Progenitor cell of endocrine pancreas (in vitro differentiated cells): Measurements from ENCODE around the gene RAB21. TPM values are rescaled to one million over a fixed set of nuclear protein-coding genes. Genes with fewer than 3 reads are reported as not detected.
"Not testable (repeated sequence)": the region's sequence is repeated elsewhere in the genome, so short reads cannot be mapped to it uniquely, and the experiment has no call there.

ENCODE experiments used
- DNase-seq: peaks from one replicate; pipeline ENCODE4 v3.0.0; 2021; ENCODE audit warnings: low spot score; ENCODE audit not compliant: unreplicated experiment
- H3K27ac Mint-ChIP-seq: 2 replicates; pipeline ENCODE4 v1.8.0; 2021; ENCODE audit warnings: mild to moderate bottlenecking, moderate library complexity, mixed read lengths
- H3K27me3 Mint-ChIP-seq: 2 replicates; pipeline ENCODE4 v1.8.0; 2021; ENCODE audit warnings: mixed read lengths
- H3K36me3 Mint-ChIP-seq: 2 replicates; pipeline ENCODE4 v1.8.0; 2022; ENCODE audit warnings: mixed read lengths; ENCODE audit not compliant: insufficient read depth
- H3K4me1 Mint-ChIP-seq: 2 replicates; pipeline ENCODE4 v1.8.0; 2021; ENCODE audit warnings: low read depth, mixed read lengths
- H3K4me3 Mint-ChIP-seq: 2 replicates; pipeline ENCODE4 v1.8.0; 2021; ENCODE audit warnings: low read depth, mild to moderate bottlenecking, moderate library complexity, mixed read lengths
- H3K9me3 Mint-ChIP-seq: 2 replicates; pipeline ENCODE4 v1.8.0; 2021; ENCODE audit warnings: low read depth, mixed read lengths
- total RNA-seq: library from RNA; stranded (reverse); gene quantifications from 2 replicates; pipeline ENCODE4 v1.2.1, GENCODE V29; 2021
- TF ChIP-seq, protein P1 (sequence below): fragments of 200-600 bp; sonication (generic); IDR thresholded peaks from one replicate; pipeline ENCODE4 v1.5.0; 2021; ENCODE audit warnings: antibody characterized with exemption, mild to moderate bottlenecking; ENCODE audit not compliant: unreplicated experiment

Gene RAB21
- total RNA-seq, 1 donor from 2014 or later: 52.5 TPM

DNA sequence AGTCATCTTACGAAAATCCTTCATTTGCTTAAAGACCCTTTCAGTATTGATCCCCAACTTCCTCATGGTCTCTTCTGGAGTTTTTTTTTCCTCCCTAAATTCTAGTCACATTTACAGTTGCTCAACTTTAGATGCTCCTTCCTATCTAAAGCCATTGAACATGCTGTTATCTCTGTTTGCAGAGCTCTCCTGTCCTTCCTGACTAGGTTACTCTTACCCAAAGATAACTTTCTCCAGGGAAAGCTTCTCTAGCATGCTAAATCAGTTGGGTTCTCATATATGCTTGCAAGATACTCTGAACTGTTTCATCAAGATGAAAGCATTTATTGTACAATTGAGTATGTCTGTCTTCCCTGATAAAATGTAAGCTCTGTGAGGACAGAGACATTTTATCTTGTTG lies 1.8 kb upstream of the RAB21 start:
- Mint-ChIP-seq H3K4me1 (peaks cover 15% of the 10 kb centered on the region), H3K36me3 (no peaks in the 10 kb centered on the region), H3K9me3 (no peaks in the 10 kb centered on the region), H3K27me3 (peaks cover 35% of the 10 kb centered on the region), H3K27ac (no peak overlapping the region), H3K4me3 (no peak overlapping the region)
- no peak for DNase-seq
- TF ChIP-seq, protein P1, sequence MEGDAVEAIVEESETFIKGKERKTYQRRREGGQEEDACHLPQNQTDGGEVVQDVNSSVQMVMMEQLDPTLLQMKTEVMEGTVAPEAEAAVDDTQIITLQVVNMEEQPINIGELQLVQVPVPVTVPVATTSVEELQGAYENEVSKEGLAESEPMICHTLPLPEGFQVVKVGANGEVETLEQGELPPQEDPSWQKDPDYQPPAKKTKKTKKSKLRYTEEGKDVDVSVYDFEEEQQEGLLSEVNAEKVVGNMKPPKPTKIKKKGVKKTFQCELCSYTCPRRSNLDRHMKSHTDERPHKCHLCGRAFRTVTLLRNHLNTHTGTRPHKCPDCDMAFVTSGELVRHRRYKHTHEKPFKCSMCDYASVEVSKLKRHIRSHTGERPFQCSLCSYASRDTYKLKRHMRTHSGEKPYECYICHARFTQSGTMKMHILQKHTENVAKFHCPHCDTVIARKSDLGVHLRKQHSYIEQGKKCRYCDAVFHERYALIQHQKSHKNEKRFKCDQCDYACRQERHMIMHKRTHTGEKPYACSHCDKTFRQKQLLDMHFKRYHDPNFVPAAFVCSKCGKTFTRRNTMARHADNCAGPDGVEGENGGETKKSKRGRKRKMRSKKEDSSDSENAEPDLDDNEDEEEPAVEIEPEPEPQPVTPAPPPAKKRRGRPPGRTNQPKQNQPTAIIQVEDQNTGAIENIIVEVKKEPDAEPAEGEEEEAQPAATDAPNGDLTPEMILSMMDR: no peak

DNA sequence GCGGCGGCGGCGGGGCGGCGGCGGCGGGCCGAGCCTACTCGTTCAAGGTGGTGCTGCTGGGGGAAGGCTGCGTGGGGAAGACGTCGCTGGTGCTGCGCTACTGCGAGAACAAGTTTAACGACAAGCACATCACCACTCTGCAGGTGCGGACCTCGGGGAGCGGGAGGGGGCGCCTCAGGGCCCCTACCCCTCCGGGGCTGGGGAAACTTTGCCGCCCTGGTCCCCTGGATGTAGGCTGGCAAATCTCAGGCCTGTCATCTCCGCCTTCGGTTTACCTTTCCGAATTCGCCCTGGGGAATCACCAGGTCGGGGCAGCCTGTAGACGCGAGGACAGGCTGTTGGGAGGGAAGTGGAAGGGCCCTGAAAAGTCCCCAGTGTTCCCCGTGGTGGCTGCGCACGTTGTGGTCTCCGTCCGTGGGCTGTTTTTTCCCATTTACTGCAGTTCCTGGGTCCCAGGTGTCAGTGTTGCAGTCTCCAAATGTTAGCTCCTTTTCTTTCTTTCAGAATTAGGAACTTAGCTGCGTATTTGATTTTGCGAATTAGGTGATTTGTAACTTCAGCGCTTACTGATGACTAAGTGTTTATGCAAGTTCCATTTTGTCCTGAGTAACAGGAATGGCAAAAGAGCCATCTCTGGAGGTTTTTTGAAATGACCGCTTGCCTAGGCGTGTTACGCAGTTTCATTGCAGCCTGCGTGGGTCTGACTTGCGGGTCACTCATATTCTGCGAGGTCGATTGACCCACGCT lies 656 bp downstream of the RAB21 start:
- Mint-ChIP-seq H3K4me3 (peak overlapping the region; percentile 87), H3K36me3 (peaks cover 13% of the 10 kb centered on the region), H3K27me3 (peaks cover 16% of the 10 kb centered on the region), H3K4me1 (peaks cover 15% of the 10 kb centered on the region), H3K27ac (peak overlapping the region; percentile 93), H3K9me3 (no peaks in the 10 kb centered on the region)
- DNase-seq: no peak
- TF ChIP-seq, protein P1: no peak

DNA sequence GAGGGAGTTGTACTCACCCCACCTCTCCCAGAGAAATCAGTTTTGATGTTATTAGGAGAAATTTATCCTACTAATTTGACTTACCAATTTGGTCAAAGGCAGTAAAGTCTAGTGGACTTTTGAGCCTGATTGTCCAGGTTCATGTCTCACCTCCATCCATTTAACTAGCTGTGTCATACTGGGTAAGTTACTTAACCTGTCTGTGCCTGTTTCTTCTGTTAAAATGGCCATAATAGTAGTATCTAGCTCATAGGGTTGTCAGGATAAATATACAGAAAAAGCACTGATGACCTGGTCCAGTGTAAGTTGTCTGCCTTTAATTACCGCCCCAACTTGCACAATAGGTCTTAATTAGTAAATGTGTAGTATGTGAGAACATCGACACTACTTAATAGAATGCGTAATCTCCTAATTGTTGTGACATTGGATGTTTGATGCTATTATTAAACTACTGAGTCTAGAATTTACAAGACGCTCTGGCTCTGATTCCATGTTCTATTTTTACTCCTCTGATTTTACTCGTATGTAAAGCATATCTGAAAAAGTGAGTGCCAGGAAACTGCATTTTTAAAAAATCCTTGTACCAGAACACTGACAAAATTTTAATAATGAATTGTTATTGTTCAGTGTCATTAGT lies 1.5 kb downstream of the RAB21 start:
- Mint-ChIP-seq H3K9me3 (no peaks in the 10 kb centered on the region), H3K27ac (no peak overlapping the region), H3K36me3 (peaks cover 15% of the 10 kb centered on the region), H3K27me3 (peaks cover 9% of the 10 kb centered on the region), H3K4me3 (peak overlapping the region; percentile 87), H3K4me1 (peaks cover 15% of the 10 kb centered on the region)
- DNase-seq: no peak
- TF ChIP-seq, protein P1: no peak

DNA sequence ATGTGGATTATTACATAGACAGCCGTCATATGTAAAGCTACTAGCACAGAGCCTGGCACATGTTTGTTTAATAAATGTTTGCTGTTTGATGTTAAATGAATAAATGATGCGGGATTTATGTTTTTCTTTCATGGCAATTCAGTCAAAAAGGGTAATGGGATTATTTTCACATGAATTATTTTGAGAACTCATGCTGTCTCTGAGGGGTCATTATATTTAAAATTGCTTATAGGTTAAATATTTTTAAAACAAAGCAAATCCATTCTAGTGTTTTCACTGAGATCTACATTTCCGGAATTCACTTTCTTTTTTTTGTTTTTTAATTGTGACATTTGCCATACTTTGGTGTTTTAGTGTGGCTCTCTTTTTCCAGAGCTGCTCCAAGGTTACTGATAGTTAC lies 5.3 kb downstream of the RAB21 start:
- no peaks in the 10 kb centered on the region for H3K9me3 Mint-ChIP-seq
- TF ChIP-seq, protein P1: no peak
- no peak overlapping the region for H3K4me3 Mint-ChIP-seq
- peaks cover 14% of the 10 kb centered on the region for H3K4me1 Mint-ChIP-seq
- H3K36me3 Mint-ChIP-seq: peaks cover 19% of the 10 kb centered on the region
- no peak overlapping the region for H3K27ac Mint-ChIP-seq
- no peaks in the 10 kb centered on the region for H3K27me3 Mint-ChIP-seq
- DNase-seq: no peak

DNA sequence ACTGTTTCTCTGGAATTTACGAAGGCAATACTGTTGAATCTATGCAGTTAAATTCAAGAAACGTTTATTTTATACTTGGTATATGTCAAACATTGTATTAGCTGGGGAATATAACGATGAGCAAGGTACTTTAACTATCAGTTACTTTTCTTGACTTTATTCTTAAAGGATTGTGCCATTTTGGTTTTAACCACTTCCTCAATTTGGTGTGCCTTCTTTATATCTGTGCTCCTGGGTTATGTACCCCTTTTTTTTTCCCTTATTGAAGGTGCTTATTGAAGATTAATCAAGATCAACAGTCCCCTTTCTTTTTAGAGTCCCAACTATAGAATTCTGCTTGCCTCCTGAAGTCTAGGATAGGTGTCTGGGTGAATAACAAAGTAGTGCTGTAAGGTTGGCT lies 5.8 kb downstream of the RAB21 start:
- Mint-ChIP-seq H3K27me3 (no peaks in the 10 kb centered on the region), H3K27ac (no peak overlapping the region), H3K4me1 (peaks cover 16% of the 10 kb centered on the region), H3K9me3 (no peaks in the 10 kb centered on the region), H3K36me3 (peaks cover 19% of the 10 kb centered on the region), H3K4me3 (no peak overlapping the region)
- TF ChIP-seq, protein P1: no peak
- DNase-seq: no peak

DNA sequence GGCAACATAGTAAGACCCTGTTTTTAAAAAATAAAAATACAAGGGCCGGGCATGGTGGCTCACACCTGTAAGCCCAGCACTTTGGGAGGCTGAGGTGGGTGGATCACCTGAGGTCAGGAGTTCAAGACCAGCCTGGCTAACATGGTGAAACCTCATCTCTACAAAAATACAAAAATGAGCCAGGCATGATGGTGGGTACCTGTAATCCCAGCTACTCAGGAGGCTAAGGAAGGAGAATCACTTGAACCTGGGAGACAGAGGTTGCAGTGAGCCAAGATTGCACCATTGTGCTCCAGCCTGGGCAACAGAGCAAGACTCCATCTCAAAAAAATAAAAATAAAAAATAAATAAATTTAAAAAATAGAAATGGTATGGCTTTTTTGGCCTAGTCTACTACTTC lies 6.7 kb downstream of the RAB21 start:
- H3K4me1 Mint-ChIP-seq, H3K27ac Mint-ChIP-seq, DNase-seq, H3K27me3 Mint-ChIP-seq, H3K9me3 Mint-ChIP-seq, H3K4me3 Mint-ChIP-seq: not testable (repeated sequence)
- peaks cover 19% of the 10 kb centered on the region for H3K36me3 Mint-ChIP-seq
